K562 (cell line): ENCODE measurements around the gene OR2AT4. TPM values are rescaled to one million over a fixed set of nuclear protein-coding genes. Genes with fewer than 3 reads are reported as not detected.

Experiments
- ATAC-seq: fragments of 200-7000 bp; cut with Tn5 transposase; 3 replicates; pipeline ENCODE4 v1.9.1; 2020; ENCODE audit warnings: moderate library complexity
- BruUV-seq: library from RNA; stranded (reverse); fragments of 400-500 nt; replicated peaks from 2 replicates; lab custom pipeline; 2021; lab: Mats Ljungman, UMichigan
- CTCF ChIA-PET: fragments of 300-600 bp; formaldehyde crosslinking; extraction: SDS; loops from one replicate; lab custom pipeline; 2021; ENCODE audit warnings: low intra/inter-chr PET ratio; lab: Yijun Ruan, JAX
- POLR2A ChIA-PET: fragments of 300-600, 350-650 bp; sonication (Branson Sonifier 250); formaldehyde crosslinking; extraction: SDS; loops from one replicate; lab custom pipeline; 2021; ENCODE audit warnings: antibody characterized with exemption, inconsistent platforms; lab: Yijun Ruan, JAX
- DNase-seq, 4 experiments: peaks; one replicate each; pipeline versions ENCODE4 v3.0.0 to v3.0.0-alpha.2; 2011 to 2018; ENCODE audit warnings: low spot score in 3 of 4, mixed read lengths in 3 of 4; ENCODE audit errors: extremely low read depth in 1 of 4
- FAIRE-seq: peaks from 2 replicates; lab custom pipeline; 2011; peaks lifted over from hg19 to GRCh38; lab: Jason Lieb, UNC
- H2AFZ ChIP-seq: 2 replicates; pipeline ENCODE4 v1.6.0; 2011; ENCODE audit warnings: low read depth, low read length, control low read depth, inconsistent platforms
- H3K27ac ChIP-seq: fragments of 200-600 bp; 3 replicates; pipeline ENCODE4 v1.8.0; 2011; ENCODE audit warnings: low read depth, mild to moderate bottlenecking, control low read depth, inconsistent platforms, low read length, moderate library complexity, mixed read lengths; ENCODE audit errors: extremely low read depth
- H3K27me3 ChIP-seq, 2 experiments: fragments of 300-600 bp in 1 of 2; 2 replicates in 1 of 2; 3 replicates in 1 of 2; pipeline versions ENCODE4 v1.6.0 to v1.8.0; 2011; ENCODE audit warnings: inconsistent platforms in 2 of 2, low read length in 2 of 2, mild to moderate bottlenecking in 1 of 2, mixed read lengths in 1 of 2, moderate library complexity in 1 of 2; ENCODE audit not compliant: control insufficient read depth in 2 of 2, insufficient read depth in 2 of 2
- H3K36me3 ChIP-seq: fragments of 300-600 bp; 3 replicates; pipeline ENCODE4 v1.8.0; 2011; ENCODE audit warnings: mild to moderate bottlenecking, low read length, inconsistent platforms; ENCODE audit not compliant: control insufficient read depth, insufficient read depth
- H3K4me1 ChIP-seq, 2 experiments: fragments of 200-600 bp in 1 of 2; replicated peaks in 1 of 2; 2 replicates in 1 of 2; 3 replicates in 1 of 2; pipeline versions ENCODE4 v1.5.1 to v1.8.0; 2011; ENCODE audit warnings: inconsistent platforms in 2 of 2, low read length in 2 of 2, mild to moderate bottlenecking in 1 of 2, mixed read lengths in 1 of 2, moderate library complexity in 1 of 2; ENCODE audit not compliant: control insufficient read depth in 2 of 2, insufficient read depth in 2 of 2
- H3K4me2 ChIP-seq: 2 replicates; pipeline ENCODE4 v1.6.1; 2011; ENCODE audit warnings: low read length, control low read depth, inconsistent platforms, mixed read lengths; ENCODE audit not compliant: insufficient read depth
- H3K4me3 ChIP-seq: fragments of 200-600 bp; sonication (generic), shearing (Covaris generic); 2 replicates; pipeline ENCODE4 v1.5.1; 2016; ENCODE audit warnings: control low read depth, inconsistent platforms
- H3K79me2 ChIP-seq: fragments of 200-600 bp; 3 replicates; pipeline ENCODE4 v1.8.0; 2011; ENCODE audit warnings: low read length, inconsistent platforms; ENCODE audit not compliant: control insufficient read depth, insufficient read depth
- H3K9ac ChIP-seq, 2 experiments: 2 replicates each; pipeline versions ENCODE4 v1.6.0 to v1.6.1; 2011; ENCODE audit warnings: low read depth in 2 of 2, low read length in 2 of 2, control low read depth in 1 of 2, inconsistent platforms in 1 of 2, mild to moderate bottlenecking in 1 of 2, mixed read lengths in 1 of 2; ENCODE audit not compliant: insufficient read depth in 1 of 2
- H3K9me1 ChIP-seq: one replicate; pipeline ENCODE4 v1.6.0; 2011; ENCODE audit warnings: inconsistent platforms, mild to moderate bottlenecking, low read length, moderate library complexity; ENCODE audit not compliant: control insufficient read depth, insufficient read depth
- H3K9me3 ChIP-seq: replicated peaks from 2 replicates; pipeline ENCODE4 v1.5.1; 2011; ENCODE audit warnings: low read depth, low read length, inconsistent platforms; ENCODE audit not compliant: control insufficient read depth, insufficient read depth
- H4K20me1 ChIP-seq: replicated peaks from 2 replicates; pipeline ENCODE4 v1.6.1; 2011; ENCODE audit warnings: low read length, inconsistent platforms, mixed read lengths; ENCODE audit not compliant: control insufficient read depth, insufficient read depth
- CBFA2T3 ChIP-seq: fragments of 450-650 bp; IDR thresholded peaks from 2 replicates; pipeline ENCODE4 v1.6.1; 2017
- CHD7 ChIP-seq: fragments of 200-600 bp; sonication (generic); IDR thresholded peaks from one replicate; pipeline ENCODE4 v1.6.1; 2012; ENCODE audit warnings: mild to moderate bottlenecking, low read depth, low read length, inconsistent platforms
- CREBBP ChIP-seq: IDR thresholded peaks from one replicate; pipeline ENCODE4 v1.6.1; 2012; ENCODE audit warnings: low read depth, mild to moderate bottlenecking, control low read depth, inconsistent platforms, low read length
- HDAC8 ChIP-seq: fragments of 450-650 bp; IDR thresholded peaks from 2 replicates; pipeline ENCODE4 v1.6.1; 2016; ENCODE audit warnings: mild to moderate bottlenecking, missing genetic modification characterization, moderate library complexity, missing compliant biosample characterization
- HNRNPL ChIP-seq: fragments of 200-400 bp; formaldehyde crosslinking; IDR thresholded peaks from 2 replicates; pipeline ENCODE4 v1.6.1; 2017; ENCODE audit warnings: low read depth, mild to moderate bottlenecking, low read length
- MYBL2 ChIP-seq, 2 experiments: fragments of 450-650 bp in 1 of 2; sonication (generic) in 1 of 2; formaldehyde crosslinking in 1 of 2; IDR thresholded peaks; 2 replicates each; pipeline versions ENCODE4 v1.6.1 to v1.8.1; 2017 to 2022; ENCODE audit warnings: borderline replicate concordance in 1 of 2, inconsistent platforms in 1 of 2, low read depth in 1 of 2, mild to moderate bottlenecking in 1 of 2, missing genetic modification reagents in 1 of 2, moderate library complexity in 1 of 2
- NCOA1 ChIP-seq: fragments of 450-650 bp; IDR thresholded peaks from 2 replicates; pipeline ENCODE4 v1.6.1; 2016; ENCODE audit warnings: low read depth
- NCOA4 ChIP-seq: fragments of 450-650 bp; IDR thresholded peaks from 2 replicates; pipeline ENCODE4 v1.6.1; 2018; ENCODE audit warnings: mild to moderate bottlenecking; ENCODE audit not compliant: partially characterized antibody
- THAP7 ChIP-seq: fragments of 250-450 bp; sonication (Bioruptor Pico); IDR thresholded peaks from 2 replicates; pipeline ENCODE4 v1.5.0; 2021
- ZKSCAN1 ChIP-seq: fragments of 150-350 bp; IDR thresholded peaks from 2 replicates; pipeline ENCODE4 v1.6.1; 2016; ENCODE audit warnings: low read depth, low read length
- WGBS: fragments of 100-300 bp; shearing (Covaris generic); methylation state at CpG from one replicate; pipeline ENCODE4 v1.1.6; 2016; ENCODE audit warnings: low coverage, mixed read lengths; ENCODE audit not compliant: insufficient coverage; ENCODE audit errors: missing lambda C conversion rate; 5-methylcytosine and 5-hydroxymethylcytosine counted together
- in situ Hi-C: fragments of 300-500 bp; cut with MboI; formaldehyde crosslinking; loops from 4 replicates; pipeline ENCODE4 v1.15.0; 2018; ENCODE audit warnings: inconsistent platforms, mixed read lengths
- intact Hi-C: fragments of 100-400 bp; cut with micrococcal nuclease; formaldehyde crosslinking; loops from 2 replicates; pipeline ENCODE4 v1.14.2; 2022
- polyA plus RNA-seq, 8 experiments: library from polyadenylated mRNA; depleted of rRNA in 4 of 8; stranded (reverse) in 5 of 8; unstranded in 3 of 8; fragments of >200 nt; fragmentation: Nextera tagmentation in 2 of 8; fragmentation: Illumina TruSeq in 1 of 8; extraction: Ambion mirVana in 2 of 8; extraction: Trizol in 1 of 8; gene quantifications; 2 replicates each; pipeline versions ENCODE4 v1.2.1 to v1.2.3, GENCODE V29; 2011 to 2014; ENCODE audit warnings: inconsistent platforms in 1 of 8, missing spikeins in 1 of 8
- total RNA-seq, 7 experiments: library from RNA; depleted of rRNA in 6 of 7; stranded (reverse); fragments of >200 nt in 6 of 7; fragmentation: Illumina TruSeq in 2 of 7; extraction: Trizol in 2 of 7; gene quantifications; 2 replicates each; pipeline versions ENCODE4 v1.2.1 to v1.2.3, GENCODE V29; 2011 to 2021; ENCODE audit warnings: low replicate concordance in 1 of 7

The OR2AT4 gene
- total and polyA plus RNA-seq, 9 of the 15 experiments (the other 6 are each of a cell fraction or from before 2014, with no cell fraction given) = 0.86 to 3.1 (median 2.0) TPM

GRCh38 chr11:75135021-75135650, 38.5 kb upstream of the OR2AT4 start:
- Histone ChIP-seq H3K27ac (no peak overlapping the region; the same call in 2 of the 3 replicates), H3K9me3 (no peaks in the 10 kb centered on the region), H3K4me3 (no peak overlapping the region), H3K4me1 (no peaks in the 10 kb centered on the region), H3K4me2 (no peak overlapping the region), H3K9ac (peak overlapping the region in 1 of 2 experiments; percentile 10; a peak in 1 of 4 replicates), H3K9me1 (no peaks in the 10 kb centered on the region), H4K20me1 (no peaks in the 10 kb centered on the region), H3K36me3 (no peaks in the 10 kb centered on the region), H2AFZ (no peak overlapping the region), H3K27me3 (no peaks in the 10 kb centered on the region), H3K79me2 (no peaks in the 10 kb centered on the region)
- CTCF ChIA-PET = no interaction called here
- in situ Hi-C loops = no loop called here
- WGBS = 57% methylated on average over 5 of the region's 5 CpGs
- no peak for DNase-seq
- no peak for FAIRE-seq
- intact Hi-C loops = no loop called here
- POLR2A ChIA-PET = interaction anchor here (0.7 to 1.1 kb wide), 3 partner anchors 31 to 459 kb away, joined by 3 to 4 read pairs (median 3); no protein-coding TSS in a partner anchor
- no peak for ATAC-seq
- BruUV-seq = no TSS peak
- TF ChIP-seq THAP7 = no peak
- TF ChIP-seq CBFA2T3 = no peak
- no peak for TF ChIP-seq NCOA1
- TF ChIP-seq HDAC8 = no peak
- no peak for TF ChIP-seq CREBBP
- no peak for TF ChIP-seq CHD7
- TF ChIP-seq ZKSCAN1 = no peak
- TF ChIP-seq HNRNPL = no peak
- no peak for TF ChIP-seq NCOA4
- TF ChIP-seq MYBL2 (IDR thresholded peaks at IDR 0.05; ENCODE audit: low read depth) = no peak
- TF ChIP-seq MYBL2 (CRISPR knock-in tag; IDR thresholded peaks at IDR 0.05; ENCODE audit: borderline replicate concordance) = no peak
